ENCODE results near the gene ZCCHC17. TPM values are rescaled to one million over a fixed set of nuclear protein-coding genes. Genes with fewer than 3 reads are reported as not detected.
"Not testable (repeated sequence)": the region's sequence is repeated elsewhere in the genome, so short reads cannot be mapped to it uniquely, and the experiment has no call there.

The ZCCHC17 gene
- total RNA-seq, 1 donor from 2014 or later = 26.3 TPM

- DNase-seq (ENCODE audit: extremely low spot score, unreplicated experiment) = no peak
- no peak for TF ChIP-seq CTCF (IDR thresholded peaks at IDR 0.05)
- no peak overlapping the region for H3K27ac Mint-ChIP-seq (ENCODE audit: unreplicated experiment)
- no peaks in the 10 kb centered on the region for H3K9me3 Mint-ChIP-seq (ENCODE audit: unreplicated experiment)
- peaks cover 3% of the 10 kb centered on the region for H3K4me1 Mint-ChIP-seq (ENCODE audit: unreplicated experiment)
- H3K36me3 Mint-ChIP-seq (ENCODE audit: unreplicated experiment) = no peaks in the 10 kb centered on the region
- no peak overlapping the region for H3K4me3 Mint-ChIP-seq (ENCODE audit: unreplicated experiment)
- no peaks in the 10 kb centered on the region for H3K27me3 Mint-ChIP-seq (ENCODE audit: unreplicated experiment)
Measured at GRCh38 chr1:31382379-31382989, 85.7 kb downstream of the ZCCHC17 start.

- Mint-ChIP-seq H3K4me1 (ENCODE audit: unreplicated experiment) (peaks cover 3% of the 10 kb centered on the region), H3K4me3 (ENCODE audit: unreplicated experiment) (no peak overlapping the region), H3K27me3 (ENCODE audit: unreplicated experiment) (no peaks in the 10 kb centered on the region), H3K9me3 (ENCODE audit: unreplicated experiment) (no peaks in the 10 kb centered on the region), H3K36me3 (ENCODE audit: unreplicated experiment) (no peaks in the 10 kb centered on the region), H3K27ac (ENCODE audit: unreplicated experiment) (no peak overlapping the region)
- no peak for TF ChIP-seq CTCF (IDR thresholded peaks at IDR 0.05)
- no peak for DNase-seq (ENCODE audit: extremely low spot score, unreplicated experiment)
Measured at GRCh38 chr1:31383967-31384366, 87.1 kb downstream of the ZCCHC17 start.

GRCh38 chr1:31386576-31387243 is 89.9 kb downstream of the ZCCHC17 start:
- H3K9me3 Mint-ChIP-seq (ENCODE audit: unreplicated experiment); H3K27ac Mint-ChIP-seq (ENCODE audit: unreplicated experiment); H3K4me3 Mint-ChIP-seq (ENCODE audit: unreplicated experiment); DNase-seq (ENCODE audit: extremely low spot score, unreplicated experiment); H3K27me3 Mint-ChIP-seq (ENCODE audit: unreplicated experiment); H3K4me1 Mint-ChIP-seq (ENCODE audit: unreplicated experiment); H3K36me3 Mint-ChIP-seq (ENCODE audit: unreplicated experiment): not testable (repeated sequence)

GRCh38 chr1:31387612-31388011 is 90.8 kb downstream of the ZCCHC17 start:
- no peaks in the 10 kb centered on the region for H3K9me3 Mint-ChIP-seq (ENCODE audit: unreplicated experiment)
- DNase-seq (ENCODE audit: extremely low spot score, unreplicated experiment) = no peak
- H3K27ac Mint-ChIP-seq (ENCODE audit: unreplicated experiment) = no peak overlapping the region
- H3K27me3 Mint-ChIP-seq (ENCODE audit: unreplicated experiment) = no peaks in the 10 kb centered on the region
- no peaks in the 10 kb centered on the region for H3K36me3 Mint-ChIP-seq (ENCODE audit: unreplicated experiment)
- no peaks in the 10 kb centered on the region for H3K4me1 Mint-ChIP-seq (ENCODE audit: unreplicated experiment)
- no peak for TF ChIP-seq CTCF (IDR thresholded peaks at IDR 0.05)
- no peak overlapping the region for H3K4me3 Mint-ChIP-seq (ENCODE audit: unreplicated experiment)

- H3K36me3 Mint-ChIP-seq (ENCODE audit: unreplicated experiment) = no peaks in the 10 kb centered on the region
- DNase-seq (ENCODE audit: extremely low spot score, unreplicated experiment) = no peak
- TF ChIP-seq CTCF (IDR thresholded peaks at IDR 0.05) = no peak
- H3K4me3 Mint-ChIP-seq (ENCODE audit: unreplicated experiment) = no peak overlapping the region
- H3K27me3 Mint-ChIP-seq (ENCODE audit: unreplicated experiment) = no peaks in the 10 kb centered on the region
- H3K4me1 Mint-ChIP-seq (ENCODE audit: unreplicated experiment) = peaks cover 4% of the 10 kb centered on the region
- H3K9me3 Mint-ChIP-seq (ENCODE audit: unreplicated experiment) = no peaks in the 10 kb centered on the region
- no peak overlapping the region for H3K27ac Mint-ChIP-seq (ENCODE audit: unreplicated experiment)
Measured at GRCh38 chr1:31389616-31390015, 92.8 kb downstream of the ZCCHC17 start.

All from osteocyte (in vitro differentiated cells).